LHCN-M2 (cell line): ENCODE measurements around the gene CCDC183. TPM values are rescaled to one million over a fixed set of nuclear protein-coding genes. Genes with fewer than 3 reads are reported as not detected.
A peak's percentile ranks its signal among the peaks of the same experiment; 100 is the strongest.
"Not testable (repeated sequence)": the region's sequence is repeated elsewhere in the genome, so short reads cannot be mapped to it uniquely, and the experiment has no call there.

Source experiments
- DNase-seq: peaks from one replicate; pipeline ENCODE4 v3.0.0-alpha.2; 2012; ENCODE audit warnings: low read depth
- total RNA-seq: library from RNA; depleted of rRNA; stranded (reverse); fragments of >200 nt; gene quantifications from 2 replicates; pipeline ENCODE4 v1.2.3, GENCODE V29; 2014

CCDC183 gene
- total RNA-seq, 1 experiment from 2014 or later = 1.4 TPM

DNA sequence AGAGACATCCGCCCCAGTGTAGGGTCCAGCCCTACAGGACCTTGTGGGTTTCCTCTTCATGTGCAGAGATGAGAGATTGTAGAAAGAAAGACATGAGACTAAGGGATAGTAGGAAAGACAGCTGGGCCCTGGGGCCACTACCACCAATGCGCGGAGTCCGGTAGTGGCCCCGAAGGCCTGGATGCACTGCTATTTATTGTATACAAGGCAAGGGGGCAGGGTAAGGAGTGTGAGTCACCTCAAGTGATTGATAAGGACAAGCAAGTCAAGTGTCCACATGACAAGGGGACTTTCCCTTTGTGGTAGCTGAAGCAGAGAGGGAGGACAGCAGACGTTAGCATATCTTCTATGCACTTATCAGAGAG is 11.2 kb upstream of the CCDC183 start:
- DNase-seq = no peak

GRCh38 chr9:136785565-136786355 is 10.4 kb upstream of the CCDC183 start:
- DNase-seq = not testable (repeated sequence)

DNA sequence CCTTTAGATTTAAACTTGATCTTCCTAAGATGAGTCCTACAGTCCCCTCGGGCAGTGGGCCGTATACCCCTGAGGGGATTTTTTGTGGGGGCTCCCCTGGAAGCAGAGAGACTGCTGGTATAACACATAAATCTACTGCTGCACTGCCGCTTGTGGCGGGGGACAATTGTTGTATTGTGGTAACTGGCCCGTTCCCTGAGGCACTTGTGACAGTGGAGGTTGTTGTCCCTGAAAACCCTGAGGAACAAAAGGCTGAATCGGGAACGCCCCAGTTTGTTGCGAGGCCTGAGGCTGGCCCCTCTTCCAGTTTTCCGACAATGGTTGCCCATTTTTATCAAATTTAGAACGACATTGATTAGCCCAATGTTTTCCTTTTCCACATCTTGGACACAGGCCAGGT is 9.7 kb upstream of the CCDC183 start:
- no peak for DNase-seq

DNA sequence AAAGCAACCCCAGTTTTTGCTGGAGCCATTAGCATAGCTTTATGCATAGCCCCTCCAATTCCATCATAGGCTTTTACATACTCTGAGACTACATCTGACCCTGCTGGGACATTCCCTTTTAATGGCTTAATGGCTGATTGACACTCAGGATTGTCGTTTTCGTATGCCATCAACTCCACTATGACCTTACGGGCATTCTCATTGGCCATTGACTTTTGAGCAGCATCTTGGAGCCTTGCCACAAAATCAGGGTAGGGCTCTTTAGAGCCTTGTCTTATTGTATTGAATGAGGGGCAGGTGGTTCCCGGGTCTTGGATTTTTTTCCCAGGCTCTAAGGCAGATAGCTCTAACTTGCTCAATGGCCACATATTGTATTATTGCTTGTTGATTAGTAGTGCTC is 9.2 kb upstream of the CCDC183 start:
- not testable (repeated sequence) for DNase-seq

DNA sequence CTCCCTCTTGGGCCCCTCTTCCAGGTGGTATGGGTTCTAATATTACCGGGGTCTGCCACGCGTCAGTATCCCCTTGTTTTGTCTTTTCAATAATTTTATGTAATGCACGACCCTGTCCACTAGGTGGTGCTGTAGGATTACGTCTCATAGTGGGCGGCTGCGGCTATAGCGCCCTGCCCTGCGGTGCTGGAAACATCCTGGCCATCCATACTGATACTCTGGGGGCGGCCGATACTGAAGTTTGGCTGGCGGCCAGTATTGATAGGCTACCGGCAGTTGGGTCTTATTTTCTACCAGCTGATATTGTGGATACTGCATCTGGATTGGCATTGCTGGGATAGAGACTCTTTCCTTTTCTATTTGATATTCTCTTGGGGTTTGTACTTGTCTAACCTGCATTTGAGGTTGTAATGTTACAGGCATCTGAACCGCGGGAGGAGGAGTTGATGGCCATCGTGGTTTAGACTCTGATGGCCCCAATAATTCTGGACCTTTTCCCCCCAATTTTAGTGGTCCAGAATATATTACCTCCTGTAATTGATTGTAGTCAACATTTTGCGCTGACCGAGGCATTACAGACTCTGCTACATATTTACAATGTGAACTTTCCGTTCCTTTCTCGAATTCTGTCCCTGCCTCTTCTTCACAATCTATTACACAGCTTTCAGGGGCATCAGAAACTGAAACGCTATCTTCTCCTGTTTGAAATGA is 8.3 kb upstream of the CCDC183 start:
- DNase-seq = peak; percentile 43

DNA sequence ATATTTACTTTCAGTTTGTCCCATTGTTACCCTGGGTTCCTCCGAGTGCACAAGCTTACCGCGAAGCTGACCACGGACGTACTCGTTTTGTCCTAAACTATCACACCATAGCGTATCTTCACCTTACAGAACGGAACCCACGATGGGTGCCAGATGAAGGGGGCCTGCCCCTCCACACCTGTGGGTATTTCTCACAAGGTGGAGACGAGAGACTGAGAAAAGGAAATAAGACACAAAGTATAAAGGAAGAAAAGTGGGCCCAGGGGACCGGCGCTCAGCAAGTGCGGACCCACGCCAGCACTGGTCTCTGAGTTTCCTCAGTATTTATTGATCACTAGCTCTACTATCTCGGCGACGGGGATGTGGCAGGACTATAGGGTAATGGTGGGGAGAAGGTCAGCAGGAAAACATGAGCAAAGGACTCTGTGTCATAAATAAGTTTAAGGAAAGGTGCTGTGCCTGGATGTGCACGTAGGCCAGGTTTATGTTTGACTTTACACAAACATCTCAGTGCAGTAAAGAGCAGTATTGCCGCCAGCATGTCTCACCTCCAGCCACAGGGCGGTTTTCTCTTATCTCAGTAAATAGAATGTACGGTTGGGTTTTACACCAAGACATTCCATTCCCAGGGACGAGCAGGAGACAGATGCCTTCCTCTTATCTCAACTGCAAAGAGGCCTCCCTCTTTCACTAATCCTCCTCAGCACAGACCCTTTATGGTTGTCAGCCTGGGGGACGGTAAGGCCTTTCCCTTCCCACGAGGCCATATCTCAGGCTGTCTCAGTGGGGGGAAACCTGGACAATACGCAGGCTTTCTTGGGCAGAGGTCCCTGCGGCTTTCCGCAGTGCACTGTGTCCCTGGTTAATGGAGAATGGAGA is 7.3 kb upstream of the CCDC183 start:
- DNase-seq = not testable (repeated sequence)

- no peak for DNase-seq
Observed at GRCh38 chr9:136789523-136789937, 6.6 kb upstream of the CCDC183 start.

- peak; percentile 98 for DNase-seq
Observed at GRCh38 chr9:136790640-136791515, 5.3 kb upstream of the CCDC183 start, which contains the start of gene TMEM141. TSS of gene TMEM141 (plus strand) at chr9:136791344. CDS start at chr9:136791371, 27 bp downstream.

DNA sequence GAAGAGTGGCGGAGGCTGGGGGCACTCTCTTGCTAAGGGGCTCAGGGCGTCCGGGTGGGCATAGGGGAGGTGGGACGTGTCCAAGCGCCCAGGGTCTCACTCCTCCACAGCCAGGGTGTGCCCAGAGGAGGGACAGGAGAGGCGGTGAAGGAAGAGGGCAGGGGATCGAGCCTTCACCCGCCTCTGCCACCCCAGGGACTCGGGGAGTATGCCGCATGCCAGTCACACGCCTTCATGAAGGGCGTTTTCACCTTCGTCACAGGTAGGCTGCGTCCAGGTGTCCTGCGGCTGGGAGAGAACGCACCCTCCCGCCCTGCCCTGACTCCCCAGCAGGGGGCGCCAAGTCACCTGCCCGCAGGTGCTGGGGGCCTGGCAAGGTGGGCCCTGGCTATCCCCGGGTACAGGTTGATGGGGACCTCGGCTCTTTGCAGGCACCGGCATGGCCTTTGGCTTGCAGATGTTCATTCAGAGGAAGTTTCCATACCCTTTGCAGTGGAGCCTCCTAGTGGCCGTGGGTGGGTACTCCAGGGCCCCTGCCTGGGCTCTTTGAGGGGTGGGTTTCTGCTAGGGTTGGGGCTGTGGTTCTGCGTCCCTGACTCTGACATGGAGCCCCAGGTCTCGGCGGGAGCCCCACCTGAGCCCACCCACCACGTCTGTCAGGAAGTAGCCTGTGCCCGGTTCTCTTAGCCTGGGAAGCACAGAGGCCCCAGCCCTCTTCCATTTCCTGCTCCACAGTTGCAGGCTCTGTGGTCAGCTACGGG is 4.4 kb upstream of the CCDC183 start:
- DNase-seq = no peak

DNA sequence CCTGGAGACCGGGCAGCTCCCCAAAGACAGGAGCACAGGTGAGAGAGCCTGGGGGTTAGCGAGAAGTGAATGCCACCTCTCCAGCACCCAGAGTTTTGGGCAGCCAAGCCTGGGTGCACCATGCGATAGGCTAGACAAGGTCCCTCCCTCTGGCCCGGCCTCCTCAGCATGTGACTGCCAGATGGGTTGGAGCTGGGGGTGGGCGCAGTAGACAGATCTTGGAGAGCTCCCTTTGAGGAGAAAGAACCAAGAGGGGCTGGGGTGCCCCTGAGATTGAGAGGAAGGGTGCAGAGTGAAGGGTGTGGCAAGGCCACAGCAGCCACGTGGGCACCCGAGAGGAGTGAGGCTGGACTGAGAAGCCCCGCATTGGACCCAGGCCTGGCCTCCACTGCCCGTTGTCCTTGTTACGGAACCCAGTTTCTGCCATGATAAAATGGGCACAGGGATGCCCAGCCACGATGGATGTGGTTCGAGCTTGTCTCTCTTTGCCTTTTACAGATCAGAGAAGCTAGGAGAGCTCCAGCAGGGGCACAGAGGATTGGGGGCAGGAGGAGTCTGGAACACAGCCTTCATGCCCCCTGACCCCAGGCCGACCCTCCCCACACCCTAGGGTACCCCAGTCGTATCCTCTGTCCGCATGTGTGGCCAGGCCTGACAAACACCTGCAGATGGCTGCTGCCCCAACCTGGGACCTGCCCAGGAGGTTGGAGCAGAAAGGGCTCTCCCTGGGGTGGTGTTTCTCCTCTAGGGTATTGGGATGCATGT is 3.6 kb upstream of the CCDC183 start:
- no peak for DNase-seq

DNA sequence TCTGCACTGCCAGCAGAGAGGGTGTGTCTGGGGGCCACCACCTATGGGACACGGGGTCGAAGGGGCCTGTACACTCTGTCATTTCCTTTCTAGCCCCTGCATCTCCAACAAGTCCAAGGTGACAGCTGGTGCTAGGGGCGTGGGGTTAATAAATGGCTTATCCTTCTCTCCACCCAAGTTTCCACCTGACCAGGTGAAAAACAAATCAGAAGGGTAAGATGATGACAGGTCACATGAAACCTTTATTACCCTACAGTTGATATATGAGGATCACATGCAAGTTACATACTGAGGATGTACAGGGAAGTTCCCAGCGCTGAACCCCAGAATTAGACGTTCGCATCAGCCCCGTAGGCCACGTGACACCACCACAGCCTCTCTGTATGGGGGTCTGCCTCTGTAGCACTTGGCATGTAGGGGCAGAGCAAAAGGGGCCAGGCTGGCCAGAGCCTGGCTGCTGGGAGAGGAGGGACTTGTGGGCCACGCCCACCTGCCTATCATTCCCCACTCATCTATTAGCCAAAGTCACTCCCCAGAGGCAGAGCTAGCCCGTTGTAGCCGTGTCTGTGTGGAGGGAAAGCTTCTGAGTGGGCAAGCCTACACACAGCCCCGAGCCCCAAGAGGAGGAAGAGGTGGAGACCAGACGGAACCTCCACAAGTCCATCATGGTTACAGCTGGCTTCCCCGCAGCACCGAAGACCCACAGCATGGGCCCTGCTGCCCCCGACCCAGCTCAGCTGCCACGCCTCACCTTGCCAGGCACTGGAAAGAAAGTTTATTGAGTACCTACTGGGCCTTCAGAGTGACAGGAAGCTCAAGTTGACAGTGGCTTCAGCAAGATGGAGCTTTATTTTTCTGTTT is 2.8 kb upstream of the CCDC183 start:
- DNase-seq = no peak

- DNase-seq = no peak
Observed at GRCh38 chr9:136794281-136794999, 1.7 kb upstream of the CCDC183 start.

- DNase-seq = no peak
Observed at GRCh38 chr9:136795000-136795348, 1.2 kb upstream of the CCDC183 start.

GRCh38 chr9:136796775-136797347 is 723 bp downstream of the CCDC183 start:
- DNase-seq = not testable (repeated sequence)

- DNase-seq = no peak
Observed at GRCh38 chr9:136798708-136799078, 2.6 kb downstream of the CCDC183 start.

DNA sequence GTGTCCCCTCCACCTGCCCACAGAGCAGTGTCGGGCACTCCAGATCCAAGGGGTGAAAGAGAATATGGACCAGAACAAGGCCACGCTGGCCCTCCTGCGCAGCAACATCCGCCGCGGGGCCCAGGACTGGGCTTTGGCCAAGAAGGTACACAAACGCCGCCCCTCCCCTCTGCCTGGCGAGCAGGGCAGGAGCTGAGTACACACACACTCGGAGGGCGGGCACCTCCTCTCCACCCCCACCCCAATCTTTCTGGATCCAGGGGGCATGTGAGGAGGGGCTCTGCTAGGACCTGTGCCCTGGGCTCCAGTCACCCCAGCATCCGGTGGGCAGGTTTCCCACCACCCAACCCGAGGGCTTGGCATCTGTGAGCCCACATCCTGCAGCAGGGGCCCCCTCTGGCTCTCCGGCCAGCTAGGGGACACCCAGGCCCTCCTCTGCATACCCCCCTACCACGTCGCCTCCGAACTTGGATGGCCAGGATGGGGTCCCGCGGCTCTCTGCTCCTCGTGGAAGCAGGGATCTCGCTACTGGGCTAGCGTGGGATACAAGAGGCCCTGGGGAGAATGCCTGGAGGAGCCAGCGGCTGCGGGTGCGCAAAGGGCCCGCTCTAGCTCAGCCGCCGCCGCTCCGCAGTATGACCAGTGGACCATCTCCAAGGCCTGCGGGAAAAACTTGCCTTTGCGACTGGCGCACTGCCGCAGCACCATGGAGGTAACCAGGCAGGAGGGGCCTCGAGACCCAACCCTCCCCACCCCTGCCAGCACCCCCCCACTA is 3.1 kb downstream of the CCDC183 start:
- DNase-seq = no peak
